HepG2 (cell line): ENCODE measurements around the gene ZDHHC19. TPM values are rescaled to one million over a fixed set of nuclear protein-coding genes. Genes with fewer than 3 reads are reported as not detected.

Source experiments
- ATF7-NPFF ChIP-seq: sonication (generic); formaldehyde crosslinking; IDR thresholded peaks from 2 replicates; pipeline ENCODE4 v1.8.1; 2023; ENCODE audit warnings: mild to moderate bottlenecking, low read depth, missing genetic modification reagents, moderate library complexity
- BORCS8-MEF2B ChIP-seq: sonication (generic); formaldehyde crosslinking; IDR thresholded peaks from 2 replicates; pipeline ENCODE4 v1.8.0; 2022; ENCODE audit warnings: mild to moderate bottlenecking, missing genetic modification reagents
- CHD2 ChIP-seq: IDR thresholded peaks from 2 replicates; pipeline ENCODE4 v1.6.1; 2011; ENCODE audit warnings: low read depth, low read length, improper control_type of control experiment
- EP300 ChIP-seq, 3 experiments: sonication (generic) in 1 of 3; formaldehyde crosslinking in 1 of 3; IDR thresholded peaks; 2 replicates each; pipeline versions ENCODE4 v1.5.1 to v1.6.1; 2011 to 2020; ENCODE audit warnings: low read depth in 2 of 3, low read length in 2 of 3, borderline replicate concordance in 1 of 3, improper control_type of control experiment in 1 of 3, mild to moderate bottlenecking in 1 of 3, missing genetic modification reagents in 1 of 3, moderate library complexity in 1 of 3
- GLI4 ChIP-seq: sonication (generic); formaldehyde crosslinking; IDR thresholded peaks from 2 replicates; pipeline ENCODE4 v1.5.1; 2020; ENCODE audit warnings: missing genetic modification reagents, mild to moderate bottlenecking, moderate library complexity, borderline replicate concordance
- HIC2 ChIP-seq: sonication (generic); formaldehyde crosslinking; IDR thresholded peaks from 2 replicates; pipeline ENCODE4 v1.9.0; 2022; ENCODE audit warnings: low read depth, missing genetic modification reagents
- PITX1 ChIP-seq: sonication (generic); formaldehyde crosslinking; IDR thresholded peaks from 2 replicates; pipeline ENCODE4 v1.5.1; 2020; ENCODE audit warnings: mild to moderate bottlenecking, missing genetic modification reagents
- SKIL ChIP-seq: sonication (generic); formaldehyde crosslinking; IDR thresholded peaks from 2 replicates; pipeline ENCODE4 v1.8.0; 2022; ENCODE audit warnings: missing genetic modification reagents, mild to moderate bottlenecking, moderate library complexity, borderline replicate concordance
- TBX3 ChIP-seq: fragments of 450-650 bp; IDR thresholded peaks from 2 replicates; pipeline ENCODE4 v1.6.1; 2017; ENCODE audit warnings: antibody characterized with exemption, mild to moderate bottlenecking, inconsistent platforms, borderline replicate concordance
- TEF ChIP-seq: sonication (generic); formaldehyde crosslinking; IDR thresholded peaks from 2 replicates; pipeline ENCODE4 v1.5.0; 2020; ENCODE audit warnings: missing genetic modification reagents
- TFDP1 ChIP-seq: IDR thresholded peaks from 2 replicates; pipeline ENCODE4 v1.6.1; 2016; ENCODE audit warnings: missing compliant biosample characterization, missing genetic modification reagents, borderline replicate concordance
- ZFP41 ChIP-seq: sonication (generic); formaldehyde crosslinking; IDR thresholded peaks from 2 replicates; pipeline ENCODE4 v1.4.0; 2020; ENCODE audit warnings: mild to moderate bottlenecking, missing genetic modification reagents, borderline replicate concordance
- ZNF160 ChIP-seq: sonication (generic); formaldehyde crosslinking; IDR thresholded peaks from 2 replicates; pipeline ENCODE4 v1.8.0; 2022; ENCODE audit warnings: mild to moderate bottlenecking, inconsistent platforms, missing genetic modification reagents
- ZNF234 ChIP-seq: sonication (generic); formaldehyde crosslinking; conservative IDR thresholded peaks from 2 replicates; pipeline ENCODE4 v1.5.1; 2020; ENCODE audit warnings: mild to moderate bottlenecking, missing genetic modification reagents
- ZNF432 ChIP-seq: sonication (generic); formaldehyde crosslinking; IDR thresholded peaks from 2 replicates; pipeline ENCODE4 v1.5.0; 2020; ENCODE audit warnings: missing genetic modification reagents, mild to moderate bottlenecking, borderline replicate concordance
- polyA plus RNA-seq, 8 experiments: library from polyadenylated mRNA; depleted of rRNA in 3 of 8; stranded (reverse) in 7 of 8; unstranded in 1 of 8; fragments of >200 nt; fragmentation: Illumina TruSeq in 4 of 8; extraction: Trizol in 4 of 8; gene quantifications; 2 replicates each; pipeline versions ENCODE4 v1.2.1 to v1.2.3, GENCODE V29; 2011 to 2016; ENCODE audit warnings: low read depth in 4 of 8, missing spikeins in 1 of 8, mixed read lengths in 1 of 8; ENCODE audit not compliant: insufficient read depth in 1 of 8
- total RNA-seq, 5 experiments: library from RNA; depleted of rRNA; stranded (reverse); fragments of >200 nt; fragmentation: Illumina TruSeq; extraction: Trizol; gene quantifications; 2 replicates each; pipeline ENCODE4 v1.2.3, GENCODE V29; 2016; ENCODE audit warnings: low read depth in 1 of 5
- TF ChIP-seq, protein P1 (sequence below): sonication (generic); formaldehyde crosslinking; IDR thresholded peaks from 2 replicates; pipeline ENCODE4 v1.4.0; 2020; ENCODE audit warnings: missing genetic modification reagents
- TF ChIP-seq, protein P2 (sequence below): fragments of 450-650 bp; IDR thresholded peaks from 2 replicates; pipeline ENCODE4 v1.6.1; 2017; ENCODE audit warnings: mild to moderate bottlenecking

ZDHHC19 gene
- total and polyA plus RNA-seq, 2 of the 13 experiments (the other 11 are each of a cell fraction or from before 2014, with no cell fraction given) = 0.22 to 0.53 TPM

DNA sequence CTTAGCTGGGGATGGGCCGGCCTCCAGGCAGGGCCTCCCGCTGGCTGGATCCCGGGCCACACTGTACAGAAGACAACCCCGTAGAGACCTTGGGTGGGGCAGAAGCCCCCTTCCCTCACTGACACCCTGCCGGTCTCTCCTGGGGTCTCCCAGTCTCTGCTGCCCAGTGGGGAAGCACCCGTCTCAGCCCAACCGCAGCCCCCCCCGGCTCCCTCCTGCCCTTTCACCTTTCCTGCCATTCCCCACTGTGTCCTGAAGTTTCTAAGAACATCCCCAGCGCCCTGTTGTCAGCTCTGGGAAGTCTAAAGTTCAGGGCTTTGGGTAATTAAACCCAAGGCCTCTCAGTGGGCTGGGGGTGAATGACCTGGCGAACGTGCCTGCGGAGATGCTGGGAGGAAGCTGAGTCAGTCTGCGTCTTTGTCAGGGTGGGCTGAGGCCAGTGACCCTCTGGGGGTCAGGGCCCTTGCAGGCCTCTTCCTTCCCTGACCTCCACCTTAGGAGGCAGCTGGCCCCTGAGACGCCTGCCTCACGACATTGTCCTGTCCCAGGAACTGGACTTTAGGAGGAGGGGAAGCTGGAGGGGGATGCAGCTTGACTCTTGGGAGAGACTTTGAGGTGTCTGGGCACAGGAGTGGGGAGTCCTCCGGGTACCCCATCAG, 3.7 kb upstream of the ZDHHC19 start (continued):
- TF ChIP-seq HIC2 (CRISPR knock-in tag) = peak; percentile 57; the same call in 1 of the 2 replicates
- TF ChIP-seq, protein P1, sequence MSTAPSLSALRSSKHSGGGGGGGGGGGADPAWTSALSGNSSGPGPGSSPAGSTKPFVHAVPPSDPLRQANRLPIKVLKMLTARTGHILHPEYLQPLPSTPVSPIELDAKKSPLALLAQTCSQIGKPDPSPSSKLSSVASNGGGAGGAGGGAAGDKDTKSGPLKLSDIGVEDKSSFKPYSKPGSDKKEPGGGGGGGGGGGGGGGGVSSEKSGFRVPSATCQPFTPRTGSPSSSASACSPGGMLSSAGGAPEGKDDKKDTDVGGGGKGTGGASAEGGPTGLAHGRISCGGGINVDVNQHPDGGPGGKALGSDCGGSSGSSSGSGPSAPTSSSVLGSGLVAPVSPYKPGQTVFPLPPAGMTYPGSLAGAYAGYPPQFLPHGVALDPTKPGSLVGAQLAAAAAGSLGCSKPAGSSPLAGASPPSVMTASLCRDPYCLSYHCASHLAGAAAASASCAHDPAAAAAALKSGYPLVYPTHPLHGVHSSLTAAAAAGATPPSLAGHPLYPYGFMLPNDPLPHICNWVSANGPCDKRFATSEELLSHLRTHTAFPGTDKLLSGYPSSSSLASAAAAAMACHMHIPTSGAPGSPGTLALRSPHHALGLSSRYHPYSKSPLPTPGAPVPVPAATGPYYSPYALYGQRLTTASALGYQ (CRISPR knock-in tag) = peak; percentile 80
- TF ChIP-seq BORCS8-MEF2B (CRISPR knock-in tag) = peak; percentile 82
- TF ChIP-seq ZNF432 (CRISPR knock-in tag) = no peak
- peak; percentile 93 for TF ChIP-seq SKIL (CRISPR knock-in tag)
- TF ChIP-seq ATF7-NPFF = no peak
- peak; percentile 92 for TF ChIP-seq PITX1
- TF ChIP-seq EP300 (IDR thresholded peaks at IDR 0.05; ENCODE audit: low read depth in 2 of 2, low read length in 2 of 2) = peak; percentile 62 to 89; a peak in 2 of 4 replicates
- peak; percentile 89 for TF ChIP-seq EP300 (CRISPR knock-in tag; IDR thresholded peaks at IDR 0.05; ENCODE audit: borderline replicate concordance)
- TF ChIP-seq GLI4 = no peak
- TF ChIP-seq TBX3 = no peak
- TF ChIP-seq CHD2 = no peak
- peak; percentile 56; the same call in 1 of the 2 replicates for TF ChIP-seq TFDP1
- TF ChIP-seq ZFP41 = no peak
- no peak for TF ChIP-seq TEF
- TF ChIP-seq, protein P2, sequence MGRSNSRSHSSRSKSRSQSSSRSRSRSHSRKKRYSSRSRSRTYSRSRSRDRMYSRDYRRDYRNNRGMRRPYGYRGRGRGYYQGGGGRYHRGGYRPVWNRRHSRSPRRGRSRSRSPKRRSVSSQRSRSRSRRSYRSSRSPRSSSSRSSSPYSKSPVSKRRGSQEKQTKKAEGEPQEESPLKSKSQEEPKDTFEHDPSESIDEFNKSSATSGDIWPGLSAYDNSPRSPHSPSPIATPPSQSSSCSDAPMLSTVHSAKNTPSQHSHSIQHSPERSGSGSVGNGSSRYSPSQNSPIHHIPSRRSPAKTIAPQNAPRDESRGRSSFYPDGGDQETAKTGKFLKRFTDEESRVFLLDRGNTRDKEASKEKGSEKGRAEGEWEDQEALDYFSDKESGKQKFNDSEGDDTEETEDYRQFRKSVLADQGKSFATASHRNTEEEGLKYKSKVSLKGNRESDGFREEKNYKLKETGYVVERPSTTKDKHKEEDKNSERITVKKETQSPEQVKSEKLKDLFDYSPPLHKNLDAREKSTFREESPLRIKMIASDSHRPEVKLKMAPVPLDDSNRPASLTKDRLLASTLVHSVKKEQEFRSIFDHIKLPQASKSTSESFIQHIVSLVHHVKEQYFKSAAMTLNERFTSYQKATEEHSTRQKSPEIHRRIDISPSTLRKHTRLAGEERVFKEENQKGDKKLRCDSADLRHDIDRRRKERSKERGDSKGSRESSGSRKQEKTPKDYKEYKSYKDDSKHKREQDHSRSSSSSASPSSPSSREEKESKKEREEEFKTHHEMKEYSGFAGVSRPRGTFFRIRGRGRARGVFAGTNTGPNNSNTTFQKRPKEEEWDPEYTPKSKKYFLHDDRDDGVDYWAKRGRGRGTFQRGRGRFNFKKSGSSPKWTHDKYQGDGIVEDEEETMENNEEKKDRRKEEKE = no peak
- TF ChIP-seq ZNF234 = no peak
- no peak for TF ChIP-seq ZNF160 (CRISPR knock-in tag)
